ENCODE data around the gene TRIM3.
A peak's percentile ranks its signal among the peaks of the same experiment; 100 is the strongest.
"Not testable (repeated sequence)": the region's sequence is repeated elsewhere in the genome, so short reads cannot be mapped to it uniquely, and the experiment has no call there.

TRIM3 gene

DNA sequence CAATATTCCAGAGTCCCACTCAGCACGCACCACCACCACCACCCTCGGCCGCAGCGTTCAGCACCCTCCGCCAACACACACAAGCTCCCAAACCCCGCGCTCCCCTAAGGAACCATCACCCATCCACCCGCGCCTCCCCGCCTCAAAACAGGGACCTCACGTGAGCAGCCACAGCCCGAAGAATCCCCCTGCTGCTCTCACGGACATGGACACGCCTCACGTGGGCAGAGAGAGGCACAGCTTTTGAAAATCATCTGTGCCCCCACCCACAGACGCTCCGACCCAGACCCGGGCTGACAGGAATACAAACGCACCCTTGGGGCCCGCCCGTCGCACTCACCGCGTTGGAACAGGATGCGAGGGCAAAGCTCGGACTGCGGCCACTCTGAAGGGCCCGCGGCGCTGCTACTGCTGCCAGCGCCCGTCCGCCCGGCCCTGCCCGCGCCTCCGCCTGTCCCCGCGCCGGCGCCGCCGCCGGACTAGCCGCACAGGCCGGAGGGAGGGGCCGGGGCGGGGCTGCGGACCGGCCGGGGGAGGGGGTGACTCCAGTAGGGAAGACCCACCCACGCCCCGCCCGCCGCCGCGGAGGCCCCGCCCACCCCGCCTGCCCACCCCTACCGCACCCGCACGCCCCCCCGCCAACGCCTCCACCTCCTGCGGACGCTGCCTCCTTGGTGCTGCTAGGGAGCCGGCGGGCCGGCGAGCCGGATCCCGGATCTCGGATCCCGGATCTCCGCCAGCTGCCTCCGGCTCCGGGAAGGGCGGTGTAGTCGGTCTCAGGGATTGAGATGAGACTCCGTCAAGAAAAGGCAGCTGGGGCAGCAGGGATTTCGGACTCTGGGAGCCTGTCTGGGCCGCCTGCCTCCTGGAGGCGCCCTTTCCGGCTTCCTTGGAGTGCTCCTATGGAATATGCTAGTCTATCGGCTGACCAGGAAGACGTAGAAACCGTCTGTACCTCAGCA is at the start of gene TRIM3:
Gene TRIM3 (minus strand): TSS at position 491 of the 962 bp plus-strand sequence. CDS start 8,246 bp downstream, outside the sequence.
- DNase-seq (ENCODE audit: low spot score), result peak; percentile 95

DNA sequence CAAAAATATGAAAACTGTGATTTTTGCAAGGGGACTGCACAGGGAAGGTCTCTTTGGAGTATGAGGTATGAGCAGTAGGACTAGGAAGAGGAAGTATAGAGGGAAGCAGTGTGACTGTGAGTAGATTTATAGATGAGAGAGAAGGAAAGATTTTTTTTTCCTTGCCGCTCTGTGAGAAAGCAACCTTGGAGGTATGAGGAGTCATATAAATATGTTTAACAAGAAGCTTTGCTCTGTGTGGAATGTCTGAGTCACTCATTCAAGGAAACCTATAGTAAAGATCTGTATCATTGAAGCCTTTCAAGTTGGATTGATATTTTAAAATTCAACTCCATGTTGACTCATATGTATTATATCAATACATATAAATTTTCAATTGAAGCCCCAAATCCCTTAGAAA is 49.5 kb upstream of the TRIM3 start:
- DNase-seq (ENCODE audit: low spot score), result peak; percentile 16

DNA sequence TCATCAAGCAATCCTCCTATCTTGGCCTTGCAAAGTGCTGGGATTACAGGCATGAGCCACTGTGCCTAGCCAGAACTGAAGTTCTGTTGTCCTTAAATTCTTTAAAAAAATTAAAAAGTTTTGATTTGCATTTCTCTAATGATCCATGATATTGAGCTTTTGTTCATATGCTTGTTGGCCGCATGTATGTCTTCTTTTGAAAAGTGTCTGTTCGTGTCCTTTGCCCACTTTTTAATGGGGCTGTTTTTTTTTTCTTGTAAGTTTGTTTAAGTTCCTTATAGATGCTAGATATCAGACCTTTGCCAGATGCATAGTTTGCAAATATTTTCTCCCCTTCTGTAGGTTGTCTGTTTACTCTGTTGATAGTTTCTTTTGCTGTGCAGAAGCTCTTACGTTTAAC is 48.2 kb upstream of the TRIM3 start:
- not testable (repeated sequence) for DNase-seq (ENCODE audit: low spot score)

DNA sequence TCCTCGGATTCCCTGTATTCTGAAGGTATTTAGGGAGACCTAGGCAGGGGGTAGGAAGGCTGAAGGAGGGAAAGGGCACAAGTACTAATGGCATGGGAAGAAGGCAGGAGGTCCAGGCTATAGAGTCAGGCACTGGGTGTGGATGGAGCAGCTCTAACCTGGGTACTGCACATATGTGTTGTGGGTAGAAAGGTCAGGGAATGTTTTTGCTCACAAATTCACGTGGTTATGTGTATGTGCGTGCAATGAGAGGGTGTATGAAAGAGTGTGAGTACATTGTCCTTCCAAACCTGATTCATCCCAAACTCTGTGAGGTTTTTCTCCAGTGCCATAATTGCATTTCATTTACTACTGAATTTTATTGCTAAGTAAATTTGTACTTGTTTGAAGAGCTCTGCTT is 46.5 kb upstream of the TRIM3 start:
- DNase-seq (ENCODE audit: low spot score), result no peak

DNA sequence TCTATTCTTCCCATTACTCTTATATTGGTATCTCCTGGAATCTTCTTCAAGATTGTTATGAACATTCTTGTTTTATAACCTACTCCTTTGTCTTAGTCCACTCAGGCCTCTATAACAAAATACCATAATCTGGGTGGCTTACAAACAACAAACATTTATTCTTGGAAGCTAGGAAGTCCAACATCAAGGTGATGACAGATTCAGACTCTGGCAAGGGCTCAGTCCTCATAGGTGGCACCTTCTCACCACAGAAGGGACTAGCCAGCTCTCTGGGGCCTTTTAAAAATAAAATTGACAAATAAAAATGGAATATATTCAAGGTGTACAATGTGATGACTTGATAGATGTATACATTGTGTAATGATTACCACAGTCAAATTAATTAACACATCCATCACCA is 43.1 kb upstream of the TRIM3 start:
- DNase-seq (ENCODE audit: low spot score), result no peak

DNA sequence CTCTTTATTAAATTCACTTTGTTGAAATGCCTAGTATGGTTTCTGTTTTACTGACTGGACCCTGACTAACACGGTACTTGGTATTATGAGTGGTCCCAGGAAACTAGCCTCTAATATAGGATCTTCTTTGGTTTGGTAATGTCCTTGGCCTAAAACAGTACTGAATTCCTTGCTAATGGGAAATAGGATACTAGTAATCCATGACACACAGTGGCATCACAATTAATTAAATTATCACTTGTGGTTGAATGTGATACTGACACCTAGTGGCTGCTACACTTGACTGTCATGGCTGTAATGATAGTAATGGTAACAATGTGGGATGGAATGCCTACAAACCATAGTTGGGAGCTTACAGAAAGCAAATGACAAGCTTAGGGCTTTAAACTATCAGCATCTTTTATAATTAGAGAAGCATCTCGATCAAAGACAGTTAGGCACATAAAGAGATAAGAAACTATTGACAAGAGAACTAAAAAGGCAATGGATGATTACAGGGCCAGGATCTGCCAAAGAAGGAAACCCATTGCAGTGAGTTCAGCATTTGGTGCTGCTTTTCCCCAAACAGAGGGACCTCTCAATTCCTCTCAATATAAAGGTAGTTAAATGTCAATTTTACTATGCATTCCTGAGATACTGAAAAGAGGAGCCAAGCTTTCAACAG is 32.0 kb upstream of the TRIM3 start:
- DNase-seq (ENCODE audit: low spot score), result peak; percentile 72

DNA sequence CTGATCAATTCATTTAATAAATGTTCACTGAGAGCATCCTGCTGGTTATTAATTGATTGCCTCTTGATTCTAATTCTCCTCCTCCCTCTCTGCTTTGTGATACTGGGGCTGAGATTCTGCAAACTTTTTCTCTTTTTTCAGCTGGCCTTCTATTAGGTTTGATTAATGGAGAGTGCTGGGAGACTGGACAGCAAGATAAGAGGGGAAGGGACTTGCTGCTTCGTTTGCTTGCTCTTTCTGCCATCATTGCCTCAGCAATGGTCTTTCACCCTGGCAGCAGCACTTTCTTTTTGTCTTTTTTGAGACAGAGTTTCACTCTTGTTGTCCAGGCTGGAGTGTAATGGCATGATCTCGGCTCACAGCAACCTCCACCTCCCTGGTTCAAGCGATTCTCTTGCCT is 30.4 kb upstream of the TRIM3 start:
- no peak for DNase-seq (ENCODE audit: low spot score)

DNA sequence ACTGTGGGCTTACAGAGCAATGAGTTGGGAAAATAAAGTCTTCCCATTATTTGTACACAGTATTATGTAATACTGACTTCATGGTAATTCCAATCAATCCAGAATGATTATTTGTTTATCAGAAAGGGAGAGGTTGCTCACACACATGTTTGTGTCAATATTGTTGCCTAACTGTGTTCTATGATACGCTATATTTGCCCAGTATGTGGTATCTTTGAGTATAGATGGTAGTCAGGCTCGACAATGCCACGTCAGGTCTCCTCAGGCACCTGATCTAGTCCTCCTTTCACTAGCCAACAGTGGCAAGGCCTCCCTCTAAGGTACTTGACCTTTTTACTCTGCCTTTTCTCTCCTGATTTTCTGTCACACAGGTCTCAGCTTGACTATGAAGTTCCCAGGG is 28.6 kb upstream of the TRIM3 start:
- DNase-seq (ENCODE audit: low spot score), result no peak

DNA sequence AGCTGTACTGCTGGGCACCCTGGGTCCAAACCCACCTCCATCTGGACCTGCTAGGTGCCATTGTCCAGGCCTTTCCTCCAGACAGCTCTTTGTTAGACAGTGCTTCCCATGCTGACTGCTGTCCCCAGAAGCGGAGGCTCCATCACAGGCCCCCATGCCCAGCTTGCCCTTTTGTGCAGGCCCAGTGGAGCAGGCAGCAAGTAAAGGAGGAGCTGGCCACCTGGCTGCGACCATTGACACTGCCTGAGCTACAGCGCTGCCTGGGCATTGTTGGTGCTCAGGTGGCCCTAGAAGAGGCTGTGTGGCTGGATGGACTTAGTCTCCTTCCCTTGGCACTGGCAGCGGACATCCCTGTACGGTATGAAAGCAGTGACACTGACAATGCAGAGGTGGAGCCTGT is 24.8 kb upstream of the TRIM3 start:
- no peak for DNase-seq (ENCODE audit: low spot score)

DNA sequence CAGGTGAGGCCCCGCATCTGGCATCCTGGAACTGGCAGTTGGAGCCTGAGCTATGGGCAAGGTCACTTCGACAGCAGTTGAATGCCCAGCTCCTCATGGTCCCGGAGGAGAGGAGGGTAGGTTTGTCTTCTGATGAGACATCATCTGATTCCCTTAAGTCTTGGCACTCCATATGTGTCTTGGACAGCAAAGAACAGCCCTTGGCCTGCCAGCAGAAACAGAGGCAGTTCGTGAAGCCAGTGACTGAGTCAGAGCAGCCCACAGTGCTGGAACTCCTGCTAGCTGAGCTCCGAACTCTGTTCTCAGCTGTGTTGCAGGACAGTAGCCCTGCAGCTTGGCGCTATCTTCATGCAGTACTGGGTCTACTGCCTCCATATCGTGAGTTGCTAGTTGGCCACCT is 24.4 kb upstream of the TRIM3 start:
- no peak for DNase-seq (ENCODE audit: low spot score)

DNA sequence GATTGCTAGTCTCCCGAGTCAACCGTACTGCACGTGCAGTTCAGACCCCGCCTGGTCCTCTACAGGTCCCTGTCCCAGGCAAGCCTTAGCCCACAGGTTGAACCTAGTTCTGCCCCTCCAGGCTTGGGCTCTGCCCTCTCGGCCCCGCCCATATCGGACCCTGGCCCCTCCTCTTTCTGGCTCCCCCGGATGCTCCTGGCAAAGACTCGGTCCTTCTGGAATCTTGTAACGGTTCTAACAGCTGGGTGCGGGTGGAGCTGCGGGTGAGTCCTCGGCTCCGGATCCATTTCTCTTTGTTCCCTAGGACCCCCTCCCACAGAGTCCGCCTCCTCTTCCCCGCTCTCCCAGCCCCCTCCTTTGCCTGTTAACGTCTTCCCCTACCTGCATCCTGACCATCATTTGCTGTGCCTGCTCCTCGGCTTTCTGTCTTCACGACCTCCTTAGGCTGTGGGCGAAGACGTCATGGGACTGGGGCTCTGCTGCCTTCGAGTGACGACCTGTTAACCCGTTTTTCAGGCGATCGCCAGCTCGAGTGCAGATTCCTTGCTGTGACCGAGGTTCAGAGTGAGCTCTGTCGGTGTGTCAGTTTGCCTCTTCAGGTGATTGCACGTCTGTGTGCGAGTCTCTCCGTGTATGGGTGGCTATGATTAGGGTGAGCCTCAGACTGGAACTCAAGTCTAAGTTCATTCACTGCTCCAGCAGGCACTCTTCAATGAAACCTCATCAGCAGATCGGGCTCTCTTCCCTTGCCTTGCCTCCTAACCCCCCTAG is 23.5 kb upstream of the TRIM3 start, which contains the start of gene DNHD1:
Gene DNHD1 (plus strand): TSS at position 212 of the 771 bp plus-strand sequence. CDS start 936 bp downstream, outside the sequence.
- no peak for DNase-seq (ENCODE audit: low spot score)

DNA sequence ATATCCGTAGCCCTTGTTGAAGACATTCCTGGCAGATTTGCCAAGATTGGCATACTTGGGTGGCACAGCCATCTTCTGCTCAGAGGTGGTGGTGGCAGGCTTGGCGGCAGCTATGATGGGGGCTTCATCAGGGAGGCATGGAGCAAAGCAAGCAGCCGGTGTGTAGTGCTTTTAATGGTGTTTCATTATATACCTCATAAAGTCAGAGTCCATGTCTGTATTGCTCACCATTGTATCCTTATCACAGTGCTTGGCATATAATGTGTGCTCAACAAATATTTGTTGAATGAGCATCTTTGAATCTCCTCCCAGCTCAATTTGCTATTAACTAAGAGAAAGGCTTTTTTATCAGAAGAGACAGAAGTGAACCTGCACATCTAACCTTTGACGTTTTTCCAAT is 15.6 kb upstream of the TRIM3 start:
- DNase-seq (ENCODE audit: low spot score), result no peak

DNA sequence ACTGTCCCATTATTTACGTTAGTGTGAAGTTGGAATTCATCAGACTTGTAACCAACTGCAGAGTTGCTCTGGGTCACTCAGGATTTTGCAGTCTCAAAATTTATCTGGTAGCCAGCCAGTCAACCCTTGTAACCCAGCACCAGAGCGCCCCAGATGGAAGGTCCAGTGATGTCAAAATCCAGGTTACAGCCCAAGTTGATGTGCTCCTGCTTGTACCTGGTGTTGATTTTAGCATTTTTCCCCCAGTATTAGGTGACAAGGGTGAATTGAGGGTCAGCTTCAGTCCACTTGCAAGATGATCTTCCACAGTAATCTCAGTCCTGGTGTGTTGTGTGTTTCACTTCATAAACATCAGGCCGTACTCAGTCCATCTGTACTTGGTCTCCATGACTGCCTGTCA is 15.1 kb upstream of the TRIM3 start:
- no peak for DNase-seq (ENCODE audit: low spot score)

DNA sequence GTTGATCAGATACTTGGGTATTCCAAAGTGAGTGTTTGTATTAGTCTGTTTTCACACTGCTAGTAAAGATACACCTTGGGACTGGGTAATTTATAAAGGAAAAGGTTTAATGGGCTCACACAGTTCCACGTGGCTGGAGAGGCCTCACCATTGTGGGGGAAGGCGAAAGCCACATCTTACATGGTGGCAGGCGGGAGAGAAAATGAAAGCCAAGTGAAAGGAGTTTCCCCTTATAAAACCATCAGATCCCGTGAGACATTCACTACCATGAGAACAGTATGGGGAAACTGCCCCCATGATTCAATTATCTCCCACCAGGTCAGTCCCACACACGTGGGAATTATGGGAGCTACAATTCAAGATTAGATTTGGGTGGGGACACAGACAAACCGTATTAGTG is 14.6 kb upstream of the TRIM3 start:
- no peak for DNase-seq (ENCODE audit: low spot score)

DNA sequence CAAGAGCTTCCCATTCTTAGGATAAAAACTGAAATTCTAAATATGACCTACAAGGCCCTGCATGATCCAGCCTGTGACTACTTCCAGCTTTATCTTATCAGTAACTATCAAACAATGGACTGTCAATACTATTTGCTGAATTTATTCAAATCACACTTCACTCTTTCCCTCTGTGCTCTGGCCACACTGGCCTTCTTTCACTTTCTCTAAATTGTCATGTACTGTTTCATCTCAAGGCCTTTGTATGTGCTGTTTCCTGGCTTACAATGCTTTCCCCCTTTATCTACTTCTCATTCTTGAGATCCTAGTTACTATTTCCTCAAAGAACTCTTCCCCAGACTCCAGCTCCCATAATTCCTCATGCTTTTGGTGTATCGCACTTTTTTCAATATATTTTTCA is 13.2 kb upstream of the TRIM3 start:
- DNase-seq (ENCODE audit: low spot score), result no peak

DNA sequence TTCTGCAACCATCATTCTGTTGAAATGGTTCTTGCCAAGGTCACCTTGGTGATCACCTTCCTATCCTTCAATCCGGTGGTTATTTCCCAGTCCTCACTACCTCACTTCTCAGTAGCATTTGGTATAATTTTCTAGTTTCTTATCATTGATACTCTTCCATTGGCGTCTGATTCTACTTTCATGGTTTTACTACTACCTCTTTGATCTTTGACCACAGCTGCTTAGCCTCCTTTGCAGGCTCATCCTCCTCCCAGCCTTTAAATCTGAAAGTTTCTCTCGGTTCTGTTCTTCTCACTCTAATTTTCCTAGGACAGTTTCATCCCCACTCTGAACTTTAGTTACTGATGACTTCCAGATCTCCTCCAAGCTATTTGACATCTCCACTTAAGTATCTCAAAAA is 12.5 kb upstream of the TRIM3 start:
- no peak for DNase-seq (ENCODE audit: low spot score)

DNA sequence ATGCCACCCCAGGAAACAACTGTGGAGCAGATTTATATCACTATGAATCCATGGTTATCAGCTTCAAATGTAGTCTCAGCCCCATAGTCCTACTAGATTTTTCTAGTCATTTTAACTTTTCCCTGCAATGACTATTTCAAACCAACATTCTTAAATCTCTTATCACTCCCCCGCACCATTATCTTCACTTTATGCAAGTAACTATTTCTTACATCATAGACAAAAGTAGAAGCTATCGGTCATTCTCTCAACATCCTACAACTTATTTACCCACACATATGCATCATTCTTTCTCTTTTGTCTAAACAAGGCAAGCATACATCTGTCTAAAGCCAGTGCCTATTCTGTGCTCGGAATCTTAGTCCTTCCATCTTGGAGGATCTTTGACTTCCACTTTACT is 11.9 kb upstream of the TRIM3 start:
- DNase-seq (ENCODE audit: low spot score), result no peak

DNA sequence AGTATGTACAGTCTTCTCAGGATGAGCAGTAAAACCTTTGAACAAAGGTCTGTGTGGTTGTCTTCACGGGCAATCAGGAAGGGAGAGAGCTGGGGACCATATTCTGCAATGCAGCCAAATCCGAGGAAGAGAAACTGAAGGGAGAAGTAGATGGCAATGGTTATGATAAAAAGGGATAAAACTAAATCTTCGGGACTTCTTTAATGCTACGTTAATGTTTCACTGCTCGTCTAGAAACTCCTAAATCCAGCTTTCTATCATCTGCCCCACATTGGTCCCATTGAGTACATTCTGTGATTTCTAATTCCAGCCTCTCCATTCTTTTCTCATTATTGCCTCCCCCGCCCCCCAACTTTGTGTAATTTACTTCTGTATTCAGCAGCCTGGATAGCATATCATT is 9.3 kb upstream of the TRIM3 start:
- DNase-seq (ENCODE audit: low spot score), result no peak

DNA sequence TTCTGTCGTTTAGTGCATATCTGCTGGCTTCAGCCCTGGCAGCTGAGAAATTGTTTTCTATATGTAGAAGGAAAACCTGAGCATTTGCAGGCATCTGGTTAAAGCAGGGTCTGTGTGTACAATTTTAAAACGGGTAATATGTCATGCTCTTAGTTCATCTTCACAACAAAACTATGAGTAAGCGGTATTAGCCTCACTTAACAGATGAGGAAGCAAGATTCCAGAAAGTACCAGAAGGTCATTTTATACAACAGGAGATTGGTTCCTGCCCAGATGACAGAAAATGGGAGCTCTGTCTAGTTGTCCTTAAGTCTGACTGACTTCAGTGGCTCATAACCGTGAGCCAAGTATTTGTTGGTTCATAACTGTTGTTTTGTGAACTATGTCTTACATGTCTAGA is 8.7 kb upstream of the TRIM3 start:
- no peak for DNase-seq (ENCODE audit: low spot score)

DNA sequence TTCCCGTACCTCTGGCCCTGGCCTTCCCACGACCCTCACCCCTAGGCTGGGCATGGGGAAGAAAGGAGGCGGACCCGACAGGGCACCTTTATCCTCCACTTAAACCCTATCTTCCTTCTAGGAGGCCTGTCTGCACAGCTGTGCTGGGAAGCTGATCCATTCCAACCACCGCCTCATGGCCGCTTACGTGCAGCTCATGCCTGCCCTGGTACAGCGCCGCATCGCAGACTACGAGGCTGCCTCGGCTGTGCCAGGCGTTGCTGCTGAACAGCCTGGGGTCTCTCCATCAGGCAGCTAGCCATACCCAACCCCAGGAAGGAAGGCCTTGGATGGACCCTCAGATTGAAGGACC is 8.2 kb upstream of the TRIM3 start:
- no peak for DNase-seq (ENCODE audit: low spot score)

DNA sequence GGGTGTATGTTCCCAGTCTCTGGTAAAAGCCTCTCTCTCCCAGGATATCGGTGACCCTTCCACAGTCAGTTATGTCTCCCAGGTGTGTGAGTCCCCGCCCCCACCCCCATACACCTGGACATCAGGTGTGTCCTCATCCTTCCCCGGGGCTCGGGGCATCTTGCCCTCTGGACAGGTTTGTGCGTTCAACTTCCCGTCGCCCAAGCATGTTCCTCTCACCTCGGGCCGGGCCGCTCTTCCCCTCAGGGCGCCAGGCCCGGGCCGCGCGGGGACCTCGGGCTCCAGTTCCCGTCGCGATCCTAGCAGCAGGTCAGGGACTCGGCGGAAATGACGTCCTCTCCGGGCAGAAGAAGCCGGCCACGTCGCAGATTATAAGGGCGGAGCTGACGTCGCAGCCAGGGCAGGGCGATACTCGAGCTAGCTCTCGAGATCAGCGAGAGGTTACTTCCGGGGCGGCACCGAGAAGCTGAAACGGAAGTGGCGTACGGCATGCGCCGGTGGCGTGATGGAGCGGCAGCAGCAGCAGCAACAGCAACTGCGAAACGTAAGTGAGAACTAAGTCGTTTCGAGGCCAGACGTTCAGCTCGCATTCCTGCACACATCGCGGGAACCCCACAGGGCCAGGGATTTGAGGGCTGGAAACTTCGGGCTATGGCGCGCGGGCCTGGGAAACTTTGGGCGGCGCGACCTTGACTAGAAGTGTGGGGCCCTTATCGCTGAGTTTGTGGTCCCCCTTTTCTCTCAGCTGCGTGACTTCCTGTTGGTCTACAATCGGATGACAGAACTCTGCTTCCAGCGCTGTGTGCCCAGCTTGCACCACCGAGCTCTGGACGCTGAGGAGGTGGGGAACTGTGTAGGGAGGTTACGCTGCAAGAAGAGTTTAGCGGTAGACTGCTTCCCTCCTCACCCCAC is 7.5 kb upstream of the TRIM3 start, which contains the start of the genes ARFIP2 and TIMM10B:
Gene ARFIP2 (minus strand): TSS at position 320 of the 912 bp plus-strand sequence. CDS start 910 bp downstream, outside the sequence.
Gene TIMM10B (plus strand): TSS at position 490 of the 912 bp plus-strand sequence. CDS start 16 bp downstream, at position 506.
- DNase-seq (ENCODE audit: low spot score), result peak; percentile 99
